ENCODE measurements around the gene RUSC2.

DNA sequence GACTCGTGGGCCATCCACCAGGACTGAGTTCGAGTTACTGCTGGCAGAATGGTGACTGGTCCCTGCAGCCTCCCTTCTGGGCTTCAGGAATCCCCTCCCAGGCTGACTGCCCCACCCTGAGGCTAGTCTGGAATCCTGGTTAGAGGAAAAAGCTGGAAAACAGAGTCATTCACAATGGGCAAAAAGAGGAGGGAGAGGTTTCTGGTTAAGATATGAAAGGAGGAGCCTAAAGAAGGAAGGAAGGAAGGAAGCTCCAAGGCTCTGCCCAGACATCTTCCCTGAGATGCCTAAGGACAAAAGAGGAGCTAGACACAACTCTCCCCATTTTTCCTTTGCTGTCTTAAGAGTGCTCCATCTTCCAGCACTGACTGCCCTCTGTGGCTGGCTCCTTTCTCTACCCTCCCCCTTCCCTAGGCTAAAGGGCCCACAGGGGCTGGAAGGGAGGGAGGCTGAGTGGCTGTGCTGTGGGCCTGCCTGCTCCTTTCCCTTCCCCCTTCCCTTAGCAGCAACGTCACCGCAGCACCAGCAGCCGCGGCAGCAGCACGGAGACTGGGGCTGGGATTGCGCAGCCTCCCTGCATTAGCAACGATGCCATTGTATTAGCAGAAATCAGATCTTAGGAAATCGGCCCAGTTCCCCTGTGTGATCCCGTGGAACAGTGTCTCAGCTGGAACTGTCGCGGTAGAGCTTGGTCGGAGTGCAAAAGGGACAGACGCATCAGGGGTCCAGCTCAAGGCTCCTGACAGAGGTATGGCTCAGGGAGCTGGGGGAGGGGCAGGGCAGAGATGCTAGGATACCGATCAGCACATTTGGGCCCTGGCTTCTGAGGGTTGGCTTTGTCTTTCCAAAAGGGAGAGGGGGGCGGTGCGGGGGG, 48.7 kb downstream of the RUSC2 start:
- TF ChIP-seq, protein P1, sequence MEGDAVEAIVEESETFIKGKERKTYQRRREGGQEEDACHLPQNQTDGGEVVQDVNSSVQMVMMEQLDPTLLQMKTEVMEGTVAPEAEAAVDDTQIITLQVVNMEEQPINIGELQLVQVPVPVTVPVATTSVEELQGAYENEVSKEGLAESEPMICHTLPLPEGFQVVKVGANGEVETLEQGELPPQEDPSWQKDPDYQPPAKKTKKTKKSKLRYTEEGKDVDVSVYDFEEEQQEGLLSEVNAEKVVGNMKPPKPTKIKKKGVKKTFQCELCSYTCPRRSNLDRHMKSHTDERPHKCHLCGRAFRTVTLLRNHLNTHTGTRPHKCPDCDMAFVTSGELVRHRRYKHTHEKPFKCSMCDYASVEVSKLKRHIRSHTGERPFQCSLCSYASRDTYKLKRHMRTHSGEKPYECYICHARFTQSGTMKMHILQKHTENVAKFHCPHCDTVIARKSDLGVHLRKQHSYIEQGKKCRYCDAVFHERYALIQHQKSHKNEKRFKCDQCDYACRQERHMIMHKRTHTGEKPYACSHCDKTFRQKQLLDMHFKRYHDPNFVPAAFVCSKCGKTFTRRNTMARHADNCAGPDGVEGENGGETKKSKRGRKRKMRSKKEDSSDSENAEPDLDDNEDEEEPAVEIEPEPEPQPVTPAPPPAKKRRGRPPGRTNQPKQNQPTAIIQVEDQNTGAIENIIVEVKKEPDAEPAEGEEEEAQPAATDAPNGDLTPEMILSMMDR (conservative IDR thresholded peaks at IDR 0.05; ENCODE audit: low read depth, low read length) = no peak
- no peak for TF ChIP-seq EZH2 (IDR thresholded peaks at IDR 0.05; ENCODE audit: borderline replicate concordance, low read depth, low read length, poor library complexity, severe bottlenecking)
